ENCODE data around the gene SLC4A1AP. TPM values are rescaled to one million over a fixed set of nuclear protein-coding genes. Genes with fewer than 3 reads are reported as not detected.

SLC4A1AP gene
- polyA plus RNA-seq, 1 of the 3 experiments (the other 2 are of a cell fraction): 9.4 TPM

- no peak overlapping the region for H3K27ac ChIP-seq (ENCODE audit: low read depth in 2 of 2, low read length in 1 of 2)
These were observed 72.6 kb downstream of the SLC4A1AP start for GRCh38 chr2:27736031-27736889.

More at GRCh38 chr2:27736031-27736889, 72.6 kb downstream of the SLC4A1AP start:
- Histone ChIP-seq H3K9me3 (no peaks in the 10 kb centered on the region), H3K79me2 (ENCODE audit: insufficient read depth) (no peaks in the 10 kb centered on the region), H3F3A (replicated peaks; ENCODE audit: insufficient read depth) (no peaks in the 10 kb centered on the region), H3K4me1 (ENCODE audit: control insufficient read depth in 1 of 2, insufficient read depth in 2 of 2, low read depth in 1 of 2, low read length in 1 of 2) (peaks cover 0 to 19% of the 10 kb centered on the region in 2 experiments; a peak in 2 of 4 replicates), H3K9ac (no peak overlapping the region), H3K36me3 (replicated peaks in 1 of 2; ENCODE audit: control insufficient read depth in 1 of 2, insufficient read depth in 2 of 2, low read length in 1 of 2) (no peaks in the 10 kb centered on the region), H4K20me1 (ENCODE audit: insufficient read depth) (no peaks in the 10 kb centered on the region), H3K9me2 (no peaks in the 10 kb centered on the region), H2AFZ (ENCODE audit: low read depth) (no peak overlapping the region), H3K4me3 (ENCODE audit: low read depth in 2 of 2, low read length in 1 of 2) (no peak overlapping the region), H3K27me3 (ENCODE audit: insufficient read depth) (no peaks in the 10 kb centered on the region), H3K4me2 (no peak overlapping the region)
- no peak for TF ChIP-seq YY1 (IDR thresholded peaks at IDR 0.05; ENCODE audit: low read depth)
- TF ChIP-seq, protein P1, sequence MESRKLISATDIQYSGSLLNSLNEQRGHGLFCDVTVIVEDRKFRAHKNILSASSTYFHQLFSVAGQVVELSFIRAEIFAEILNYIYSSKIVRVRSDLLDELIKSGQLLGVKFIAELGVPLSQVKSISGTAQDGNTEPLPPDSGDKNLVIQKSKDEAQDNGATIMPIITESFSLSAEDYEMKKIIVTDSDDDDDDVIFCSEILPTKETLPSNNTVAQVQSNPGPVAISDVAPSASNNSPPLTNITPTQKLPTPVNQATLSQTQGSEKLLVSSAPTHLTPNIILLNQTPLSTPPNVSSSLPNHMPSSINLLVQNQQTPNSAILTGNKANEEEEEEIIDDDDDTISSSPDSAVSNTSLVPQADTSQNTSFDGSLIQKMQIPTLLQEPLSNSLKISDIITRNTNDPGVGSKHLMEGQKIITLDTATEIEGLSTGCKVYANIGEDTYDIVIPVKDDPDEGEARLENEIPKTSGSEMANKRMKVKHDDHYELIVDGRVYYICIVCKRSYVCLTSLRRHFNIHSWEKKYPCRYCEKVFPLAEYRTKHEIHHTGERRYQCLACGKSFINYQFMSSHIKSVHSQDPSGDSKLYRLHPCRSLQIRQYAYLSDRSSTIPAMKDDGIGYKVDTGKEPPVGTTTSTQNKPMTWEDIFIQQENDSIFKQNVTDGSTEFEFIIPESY (IDR thresholded peaks at IDR 0.05; ENCODE audit: borderline replicate concordance, low read depth): no peak
- no peak for TF ChIP-seq RXRA (IDR thresholded peaks at IDR 0.05; ENCODE audit: borderline replicate concordance, low read depth)
- no peak for TF ChIP-seq GABPA (IDR thresholded peaks at IDR 0.05; ENCODE audit: low read depth)
- TF ChIP-seq FOXM1 (IDR thresholded peaks at IDR 0.05; ENCODE audit: low read depth): no peak
- no peak for TF ChIP-seq POLR2AphosphoS5 (IDR thresholded peaks at IDR 0.05; ENCODE audit: low read depth, low read length)
- no peak for TF ChIP-seq TAF1 (IDR thresholded peaks at IDR 0.05; ENCODE audit: borderline replicate concordance, low read depth, low read length)
- no peak for TF ChIP-seq FOSL2 (IDR thresholded peaks at IDR 0.05; ENCODE audit: borderline replicate concordance, low read depth)
- TF ChIP-seq REST (IDR thresholded peaks at IDR 0.05; ENCODE audit: low read depth, low read length): no peak
- no peak for TF ChIP-seq TEAD4 (IDR thresholded peaks at IDR 0.05; ENCODE audit: borderline replicate concordance, insufficient read depth)
- no peak for TF ChIP-seq PBX3 (IDR thresholded peaks at IDR 0.05)
- no peak for TF ChIP-seq IRF3 (IDR thresholded peaks at IDR 0.05; ENCODE audit: low read depth, low read length)
- TF ChIP-seq GATA2 (CRISPR knock-in tag; IDR thresholded peaks at IDR 0.05): no peak
- DNase-seq: no peak
- POLR2A ChIA-PET: interaction anchor here (1.3 kb wide), 1 partner anchor 13 kb away, joined by 3 read pairs; no protein-coding TSS in a partner anchor
- CTCF ChIA-PET: interaction anchor here (0.5 to 6.0 kb wide), 11 partner anchors 12 to 678 kb away, joined by 3 to 52 read pairs (median 4); no protein-coding TSS in a partner anchor
- 88% methylated on average over 10 of the region's 10 CpGs for WGBS (ENCODE audit: low lambda C conversion rate)

Data from SK-N-SH (cell line).